Rectal smooth muscle tissue (tissue), 1 donor: ENCODE measurements around the gene SLC6A4.

ENCODE experiments used
- H3K27ac ChIP-seq: one replicate; pipeline ENCODE4 v1.7.0; 2013; ENCODE audit warnings: low read depth, low read length, inconsistent platforms
- H3K27me3 ChIP-seq: one replicate; pipeline ENCODE4 v1.7.0; 2013; ENCODE audit warnings: low read length; ENCODE audit not compliant: control insufficient read depth, insufficient read depth
- H3K36me3 ChIP-seq: one replicate; pipeline ENCODE4 v1.7.0; 2013; ENCODE audit warnings: low read length; ENCODE audit not compliant: control insufficient read depth, insufficient read depth
- H3K4me1 ChIP-seq: one replicate; pipeline ENCODE4 v1.7.0; 2013; ENCODE audit warnings: low read length; ENCODE audit not compliant: control insufficient read depth, insufficient read depth
- H3K4me3 ChIP-seq: one replicate; pipeline ENCODE4 v1.7.0; 2013; ENCODE audit warnings: low read length
- H3K9ac ChIP-seq: one replicate; pipeline ENCODE4 v1.7.0; 2013; ENCODE audit warnings: low read length

The SLC6A4 gene

GRCh38 chr17:30235386-30236296, at the start of gene SLC6A4:
SLC6A4 (minus strand) TSS chr17:30235697; CDS start chr17:30221958, 13,739 bp downstream.
- Histone ChIP-seq H3K4me3 (peak within 1 kb of the TSS; percentile 52), H3K27me3 (peaks cover 20% of the 10 kb centered on the region), H3K9ac (no peak within 1 kb of the TSS), H3K27ac (no peak within 1 kb of the TSS), H3K36me3 (no peaks in the 10 kb centered on the region), H3K4me1 (peaks cover 3% of the 10 kb centered on the region)

DNA sequence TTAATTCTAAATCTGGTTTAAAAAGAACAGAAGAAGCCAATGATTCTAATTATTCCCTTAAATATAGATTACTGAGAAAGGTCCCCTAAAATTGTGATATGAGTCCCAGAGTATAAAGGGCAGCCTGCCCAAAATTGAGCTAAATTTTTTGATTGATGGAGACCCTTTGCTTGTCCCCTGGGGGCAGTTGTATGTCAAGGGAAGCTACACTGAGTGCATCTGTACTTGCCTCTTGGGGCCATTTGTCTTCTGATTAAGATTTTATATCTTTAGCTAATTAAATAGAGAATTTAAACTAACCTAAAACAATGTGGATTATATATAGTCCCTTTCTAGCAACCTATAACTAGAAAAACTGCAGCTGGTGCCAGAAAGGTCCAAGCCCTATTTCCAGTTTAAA, 43.7 kb upstream of the SLC6A4 start:
- Histone ChIP-seq H3K27ac (no peak overlapping the region), H3K4me3 (no peak overlapping the region), H3K27me3 (no peaks in the 10 kb centered on the region), H3K9ac (no peak overlapping the region), H3K4me1 (no peaks in the 10 kb centered on the region), H3K36me3 (peaks cover 8% of the 10 kb centered on the region)

GRCh38 chr17:30278032-30278431, 42.5 kb upstream of the SLC6A4 start:
- no peak overlapping the region for H3K4me3 ChIP-seq
- peaks cover 14% of the 10 kb centered on the region for H3K36me3 ChIP-seq
- H3K9ac ChIP-seq, result no peak overlapping the region
- no peaks in the 10 kb centered on the region for H3K4me1 ChIP-seq
- H3K27ac ChIP-seq, result no peak overlapping the region
- no peaks in the 10 kb centered on the region for H3K27me3 ChIP-seq

GRCh38 chr17:30275911-30276310, 40.4 kb upstream of the SLC6A4 start:
- H3K36me3 ChIP-seq, result peaks cover 20% of the 10 kb centered on the region
- H3K27ac ChIP-seq, result no peak overlapping the region
- no peak overlapping the region for H3K4me3 ChIP-seq
- H3K27me3 ChIP-seq, result no peaks in the 10 kb centered on the region
- no peaks in the 10 kb centered on the region for H3K4me1 ChIP-seq
- H3K9ac ChIP-seq, result no peak overlapping the region

DNA sequence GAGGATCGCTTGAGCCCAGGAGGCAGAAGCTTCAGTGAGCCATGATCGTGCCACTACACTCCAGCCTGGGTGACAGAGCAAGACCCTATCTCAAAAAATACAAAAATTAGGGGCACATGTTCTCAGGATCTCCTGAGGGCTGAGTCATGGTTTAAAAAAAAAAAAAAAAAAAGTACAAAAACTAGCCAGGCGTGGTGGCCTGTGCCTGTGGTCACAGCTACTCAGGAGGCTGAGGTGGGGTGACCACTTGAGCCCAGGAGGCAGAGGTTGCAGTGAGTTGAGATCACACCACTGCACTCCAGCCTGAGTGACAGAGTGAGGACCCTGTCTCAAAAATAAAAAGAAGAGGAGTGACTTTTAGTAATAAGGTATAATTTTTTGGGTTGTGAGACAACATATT, 39.4 kb upstream of the SLC6A4 start:
- no peak overlapping the region for H3K4me3 ChIP-seq

GRCh38 chr17:30273373-30273772, 37.9 kb upstream of the SLC6A4 start:
- Histone ChIP-seq H3K36me3 (peaks cover 17% of the 10 kb centered on the region), H3K27ac (no peak overlapping the region), H3K4me3 (no peak overlapping the region), H3K9ac (no peak overlapping the region), H3K27me3 (no peaks in the 10 kb centered on the region), H3K4me1 (no peaks in the 10 kb centered on the region)

More for the DNA sequence above, 39.4 kb upstream of the SLC6A4 start:
- Histone ChIP-seq H3K36me3 (peaks cover 20% of the 10 kb centered on the region), H3K9ac (no peak overlapping the region), H3K27ac (no peak overlapping the region), H3K4me1 (no peaks in the 10 kb centered on the region), H3K27me3 (no peaks in the 10 kb centered on the region)

DNA sequence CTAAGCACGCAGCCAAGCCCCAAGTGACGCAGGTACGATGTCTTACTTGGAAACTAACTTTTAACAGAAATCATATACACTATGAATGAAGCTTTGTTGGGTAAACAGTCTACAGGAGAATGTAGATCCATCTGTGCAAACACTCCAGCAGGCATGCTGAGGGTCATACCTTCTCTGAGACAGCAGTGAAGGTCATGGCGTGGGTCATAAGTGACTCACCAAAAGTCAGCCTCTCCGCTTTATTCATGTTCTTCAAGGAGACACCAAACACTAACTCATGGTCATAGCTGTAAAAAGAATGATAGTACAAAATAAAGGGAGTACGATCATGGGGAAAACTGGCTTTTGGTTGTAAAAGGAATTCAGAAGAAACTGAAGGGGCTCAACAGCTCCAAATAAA, 35.6 kb upstream of the SLC6A4 start:
- Histone ChIP-seq H3K9ac (no peak overlapping the region), H3K4me3 (no peak overlapping the region), H3K36me3 (peaks cover 22% of the 10 kb centered on the region), H3K27me3 (no peaks in the 10 kb centered on the region), H3K4me1 (no peaks in the 10 kb centered on the region), H3K27ac (no peak overlapping the region)

- Histone ChIP-seq H3K27me3 (no peaks in the 10 kb centered on the region), H3K36me3 (peaks cover 17% of the 10 kb centered on the region), H3K9ac (no peak overlapping the region), H3K4me3 (no peak overlapping the region), H3K4me1 (no peaks in the 10 kb centered on the region), H3K27ac (no peak overlapping the region)
Measured at GRCh38 chr17:30267625-30268024, 32.1 kb upstream of the SLC6A4 start.

DNA sequence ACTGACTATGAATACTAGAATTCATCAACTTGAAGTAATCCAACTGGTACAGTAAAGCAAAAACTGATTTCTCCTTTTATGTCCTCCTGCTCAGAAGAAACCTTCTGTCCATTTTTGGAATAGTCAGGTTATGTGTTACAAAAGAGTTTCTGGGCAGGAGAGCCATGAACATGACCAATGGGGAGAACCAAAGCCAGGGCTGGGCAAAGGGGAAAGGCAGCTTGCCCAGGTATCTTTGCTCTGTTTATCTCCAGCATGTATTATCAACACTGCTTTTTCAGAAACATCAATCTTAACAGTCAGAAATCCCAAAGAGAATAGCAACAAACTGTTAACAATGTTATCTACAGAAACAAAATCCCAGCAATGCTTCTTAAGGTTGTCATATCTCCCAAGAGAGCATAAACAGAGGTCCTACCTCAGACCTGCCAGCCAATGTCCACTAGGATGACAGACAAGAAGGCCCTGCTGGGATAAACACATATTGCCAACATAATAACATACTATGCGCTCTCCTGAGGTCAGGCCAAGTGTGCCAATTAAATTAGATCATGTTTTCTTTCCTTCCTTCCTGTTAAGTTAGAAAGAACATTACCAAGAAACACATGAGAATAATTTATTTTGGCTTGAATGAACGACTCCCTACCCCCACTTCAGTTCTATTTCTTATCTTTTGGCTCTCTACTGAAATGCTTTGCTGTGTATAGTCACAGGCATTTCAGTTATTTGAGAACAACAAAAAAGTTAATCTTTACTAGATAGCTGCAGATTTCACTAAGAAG, 28.2 kb upstream of the SLC6A4 start:
- Histone ChIP-seq H3K36me3 (peaks cover 13% of the 10 kb centered on the region), H3K9ac (no peak overlapping the region), H3K4me1 (no peaks in the 10 kb centered on the region), H3K27ac (no peak overlapping the region), H3K27me3 (no peaks in the 10 kb centered on the region), H3K4me3 (no peak overlapping the region)

DNA sequence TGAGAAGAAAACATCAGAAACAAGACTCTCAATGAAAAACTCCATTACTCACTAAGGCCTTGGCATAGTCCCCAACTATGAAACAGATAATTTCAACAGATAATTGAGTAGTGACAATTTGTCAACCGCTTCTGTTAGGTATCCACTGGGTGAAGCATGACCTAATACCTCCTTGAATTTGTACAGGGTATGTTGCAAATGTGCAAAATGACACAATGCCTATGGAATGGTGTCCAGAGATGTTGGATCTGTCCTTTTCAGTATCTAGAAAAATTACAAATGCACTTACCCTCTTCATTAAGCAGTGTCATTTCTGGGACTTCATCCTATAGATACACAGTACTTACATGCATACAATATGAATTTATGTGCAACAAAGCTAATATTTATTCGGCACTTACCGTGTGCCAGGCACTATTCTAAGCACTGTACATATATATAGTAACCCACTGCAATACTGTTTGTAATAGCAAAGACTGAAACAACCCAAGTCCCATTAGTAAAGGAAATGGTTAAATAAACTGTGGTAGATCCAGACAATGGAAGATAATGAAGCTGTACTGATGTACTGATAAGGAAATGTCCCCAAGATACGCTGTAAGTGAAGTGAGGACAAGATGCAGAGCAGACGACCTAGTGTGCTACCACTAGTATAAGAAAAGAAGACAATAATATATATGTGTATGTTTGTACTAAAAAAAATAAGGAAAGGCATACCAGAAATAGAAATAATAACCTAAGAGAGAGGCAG, 21.4 kb upstream of the SLC6A4 start:
- Histone ChIP-seq H3K27me3 (no peaks in the 10 kb centered on the region), H3K9ac (no peak overlapping the region), H3K4me3 (no peak overlapping the region), H3K27ac (no peak overlapping the region), H3K36me3 (peaks cover 9% of the 10 kb centered on the region), H3K4me1 (no peaks in the 10 kb centered on the region)

- H3K9ac ChIP-seq, result no peak overlapping the region
- H3K4me1 ChIP-seq, result no peaks in the 10 kb centered on the region
- no peak overlapping the region for H3K27ac ChIP-seq
- peaks cover 6% of the 10 kb centered on the region for H3K36me3 ChIP-seq
- no peaks in the 10 kb centered on the region for H3K27me3 ChIP-seq
- H3K4me3 ChIP-seq, result no peak overlapping the region
Measured at GRCh38 chr17:30254150-30254549, 18.7 kb upstream of the SLC6A4 start.

DNA sequence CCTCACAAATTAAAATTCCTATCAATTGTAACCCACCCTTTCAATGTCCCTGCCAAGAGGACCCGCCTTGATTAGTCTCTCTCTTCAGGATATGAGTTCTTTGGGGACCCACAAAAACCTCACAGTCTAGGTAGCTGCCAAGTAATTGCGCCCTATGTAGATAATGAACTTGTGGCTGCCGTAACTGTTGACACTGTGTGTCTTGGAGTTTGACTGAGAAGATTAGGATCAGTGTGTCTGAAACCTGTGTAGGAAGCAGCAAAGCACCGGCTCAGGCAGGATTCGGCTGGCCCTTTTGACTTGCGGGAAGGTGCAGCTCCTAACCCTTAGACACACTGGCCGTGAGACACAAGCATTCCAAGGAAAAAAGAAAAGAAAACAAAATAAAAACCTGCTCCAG, 17.8 kb upstream of the SLC6A4 start:
- H3K27ac ChIP-seq, result no peak overlapping the region
- no peaks in the 10 kb centered on the region for H3K27me3 ChIP-seq
- no peak overlapping the region for H3K9ac ChIP-seq
- no peaks in the 10 kb centered on the region for H3K4me1 ChIP-seq
- peaks cover 14% of the 10 kb centered on the region for H3K36me3 ChIP-seq
- H3K4me3 ChIP-seq, result no peak overlapping the region
